Left lung (tissue), 10 donors: ENCODE data around the gene ALPK3. TPM values are rescaled to one million over a fixed set of nuclear protein-coding genes. Genes with fewer than 3 reads are reported as not detected.

Experiments used
- ATAC-seq: fragments of 200-7000 bp; cut with Tn5 transposase; one replicate; pipeline ENCODE4 v1.9.1; 2020; ENCODE audit warnings: moderate library complexity
- DNase-seq, 4 donors: peaks; one replicate each; pipeline ENCODE4 v3.0.0-alpha.2; 2013 to 2020
- H3K27ac ChIP-seq, 2 donors: fragments of 200-600 bp; sonication (generic) in 1 of 2; one replicate each; pipeline versions ENCODE4 v1.5.0 to v1.8.0; 2020 to 2021
- H3K27me3 ChIP-seq, 2 donors: fragments of 200-600 bp; sonication (generic) in 1 of 2; one replicate each; pipeline versions ENCODE4 v1.5.0 to v1.8.0; 2020 to 2021
- H3K36me3 ChIP-seq, 2 donors: fragments of 200-600 bp; sonication (generic) in 1 of 2; one replicate each; pipeline versions ENCODE4 v1.5.0 to v1.8.0; 2020 to 2021
- H3K4me1 ChIP-seq, 2 donors: fragments of 200-600 bp; one replicate each; pipeline ENCODE4 v1.8.0; 2021
- H3K4me3 ChIP-seq, 2 donors: fragments of 200-600 bp; sonication (generic) in 1 of 2; one replicate each; pipeline versions ENCODE4 v1.5.0 to v1.8.0; 2020 to 2021; ENCODE audit warnings: mild to moderate bottlenecking in 1 of 2
- H3K9me3 ChIP-seq, 2 donors: fragments of 200-600 bp; sonication (generic) in 1 of 2; one replicate each; pipeline versions ENCODE4 v1.5.0 to v1.8.0; 2020 to 2021
- intact Hi-C, 2 donors: fragments of 100-400 bp; cut with DNase I; formaldehyde crosslinking; loops; one replicate each; pipeline versions ENCODE4 v1.11.2 to v1.14.2; 2022
- polyA plus RNA-seq, 6 donors: library from polyadenylated mRNA; unstranded; fragments of 120-200 nt; gene quantifications; one replicate each; pipeline ENCODE4 v1.2.1, GENCODE V29; 2013; ENCODE audit not compliant: insufficient read length in 6 of 6
- total RNA-seq, 2 donors: library from RNA; stranded (reverse); fragmentation: NEBNext Ultra II Directional; extraction: Animal tissue kit (Norgen Biotek cat#: 25700); gene quantifications; one replicate each; pipeline ENCODE4 v1.2.1, GENCODE V29; 2021
- TF ChIP-seq, protein P1 (sequence below), 2 donors: fragments of 200-600 bp; sonication (generic) in 1 of 2; IDR thresholded peaks; one replicate each; pipeline versions ENCODE4 v1.5.0 to v1.8.0; 2021; ENCODE audit warnings: antibody characterized with exemption in 2 of 2
- donor health status: DM: no; HTN: yes; CAD: no.
- donor health status: DM: no; HTN: no; CAD: no.

Gene ALPK3
- total and polyA plus RNA-seq, 8 donors = 6.9 to 23.4 (median 18.3) TPM

- ATAC-seq (no peak), DNase-seq (peak in 1 of 4 donors; percentile 36)
- TF ChIP-seq, protein P1, sequence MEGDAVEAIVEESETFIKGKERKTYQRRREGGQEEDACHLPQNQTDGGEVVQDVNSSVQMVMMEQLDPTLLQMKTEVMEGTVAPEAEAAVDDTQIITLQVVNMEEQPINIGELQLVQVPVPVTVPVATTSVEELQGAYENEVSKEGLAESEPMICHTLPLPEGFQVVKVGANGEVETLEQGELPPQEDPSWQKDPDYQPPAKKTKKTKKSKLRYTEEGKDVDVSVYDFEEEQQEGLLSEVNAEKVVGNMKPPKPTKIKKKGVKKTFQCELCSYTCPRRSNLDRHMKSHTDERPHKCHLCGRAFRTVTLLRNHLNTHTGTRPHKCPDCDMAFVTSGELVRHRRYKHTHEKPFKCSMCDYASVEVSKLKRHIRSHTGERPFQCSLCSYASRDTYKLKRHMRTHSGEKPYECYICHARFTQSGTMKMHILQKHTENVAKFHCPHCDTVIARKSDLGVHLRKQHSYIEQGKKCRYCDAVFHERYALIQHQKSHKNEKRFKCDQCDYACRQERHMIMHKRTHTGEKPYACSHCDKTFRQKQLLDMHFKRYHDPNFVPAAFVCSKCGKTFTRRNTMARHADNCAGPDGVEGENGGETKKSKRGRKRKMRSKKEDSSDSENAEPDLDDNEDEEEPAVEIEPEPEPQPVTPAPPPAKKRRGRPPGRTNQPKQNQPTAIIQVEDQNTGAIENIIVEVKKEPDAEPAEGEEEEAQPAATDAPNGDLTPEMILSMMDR (IDR thresholded peaks at IDR 0.05) = no peak
- intact Hi-C loops = no loop called here
- no peak overlapping the region for H3K27ac ChIP-seq
- no peaks in the 10 kb centered on the region for H3K9me3 ChIP-seq
- H3K4me3 ChIP-seq = no peak overlapping the region
- no peaks in the 10 kb centered on the region for H3K27me3 ChIP-seq
- no peaks in the 10 kb centered on the region for H3K36me3 ChIP-seq
- peaks cover 0 to 13% of the 10 kb centered on the region in 2 donors for H3K4me1 ChIP-seq
Observed at GRCh38 chr15:84827246-84827645, 10.1 kb downstream of the ALPK3 start.

DNA sequence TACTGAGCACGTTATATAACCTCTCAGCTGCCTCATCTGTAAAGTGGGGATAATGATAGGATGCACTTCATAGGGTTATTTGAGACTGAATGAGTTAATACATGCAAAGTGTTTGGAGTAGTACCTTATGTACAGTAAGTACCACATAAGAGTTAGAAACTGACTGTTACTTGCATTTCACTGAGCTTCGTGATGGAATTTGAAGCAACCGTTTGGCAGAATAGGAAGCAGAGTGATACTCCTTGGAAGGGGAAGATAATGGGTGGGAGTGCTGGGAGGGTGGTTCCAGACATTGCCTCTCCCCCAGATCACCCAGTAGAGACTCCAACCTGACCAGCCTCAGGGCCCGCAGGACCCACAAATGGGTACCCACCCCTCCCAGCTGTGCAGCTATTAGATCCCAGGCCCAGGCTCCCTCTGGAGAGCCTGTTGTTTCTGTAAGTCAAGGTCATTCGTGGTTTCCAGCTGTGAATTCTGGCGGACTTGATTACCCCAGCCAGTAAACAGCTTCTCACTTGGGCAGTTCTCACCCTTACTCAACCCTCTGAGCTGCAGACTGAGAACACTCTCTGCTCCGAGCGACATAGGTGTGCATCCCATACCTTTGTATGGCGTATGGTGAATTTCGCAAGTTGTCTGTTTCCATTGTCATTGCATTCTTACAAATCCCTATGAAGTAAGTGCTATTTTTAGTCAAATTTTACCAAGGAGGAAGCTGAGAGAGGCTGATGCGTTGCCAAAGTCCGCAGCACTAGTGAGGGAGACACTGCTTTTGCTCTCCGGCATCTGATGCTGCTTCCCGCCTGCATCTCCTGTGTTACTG lies 11.1 kb downstream of the ALPK3 start:
- Histone ChIP-seq H3K27me3 (no peaks in the 10 kb centered on the region), H3K4me3 (no peak overlapping the region), H3K9me3 (no peaks in the 10 kb centered on the region), H3K4me1 (peaks cover 0 to 17% of the 10 kb centered on the region in 2 donors), H3K36me3 (no peaks in the 10 kb centered on the region), H3K27ac (no peak overlapping the region)
- peak in 1 of 4 donors; percentile 10 for DNase-seq
- intact Hi-C loops = no loop called here
- ATAC-seq = no peak
- TF ChIP-seq, protein P1 (IDR thresholded peaks at IDR 0.05) = no peak

GRCh38 chr15:84829428-84829827 lies 12.3 kb downstream of the ALPK3 start:
- Histone ChIP-seq H3K27ac (no peak overlapping the region), H3K9me3 (no peaks in the 10 kb centered on the region), H3K36me3 (no peaks in the 10 kb centered on the region), H3K4me1 (peaks cover 0 to 21% of the 10 kb centered on the region in 2 donors), H3K27me3 (no peaks in the 10 kb centered on the region), H3K4me3 (no peak overlapping the region)
- intact Hi-C loops = no loop called here
- TF ChIP-seq, protein P1 (IDR thresholded peaks at IDR 0.05) = no peak
- no peak for DNase-seq
- no peak for ATAC-seq

DNA sequence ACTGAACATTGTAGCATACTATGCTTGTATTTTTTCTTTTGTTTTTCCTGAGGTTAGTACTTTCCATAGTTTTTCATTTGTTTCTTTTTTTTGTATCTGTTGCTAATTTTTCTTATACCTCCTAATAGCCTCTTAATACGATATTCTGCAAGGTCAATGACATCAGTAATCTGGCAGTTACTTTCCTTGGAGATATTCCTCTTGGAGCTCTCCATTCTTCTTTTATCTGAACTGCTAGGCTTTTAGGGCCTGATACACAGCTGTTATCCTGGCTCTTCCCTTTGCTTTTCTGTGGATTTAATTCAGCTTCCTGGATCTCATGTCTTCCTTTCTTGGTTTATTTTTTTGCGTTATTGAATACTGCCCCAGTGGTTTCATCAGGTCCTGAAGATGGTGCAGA lies 12.9 kb downstream of the ALPK3 start:
- no peaks in the 10 kb centered on the region for H3K36me3 ChIP-seq
- ATAC-seq (no peak), DNase-seq (no peak)
- H3K9me3 ChIP-seq = no peaks in the 10 kb centered on the region
- no peak overlapping the region for H3K27ac ChIP-seq
- H3K4me1 ChIP-seq = peaks cover 0 to 21% of the 10 kb centered on the region in 2 donors
- no peak overlapping the region for H3K4me3 ChIP-seq
- intact Hi-C loops = no loop called here
- no peaks in the 10 kb centered on the region for H3K27me3 ChIP-seq
- TF ChIP-seq, protein P1 (IDR thresholded peaks at IDR 0.05) = no peak

DNA sequence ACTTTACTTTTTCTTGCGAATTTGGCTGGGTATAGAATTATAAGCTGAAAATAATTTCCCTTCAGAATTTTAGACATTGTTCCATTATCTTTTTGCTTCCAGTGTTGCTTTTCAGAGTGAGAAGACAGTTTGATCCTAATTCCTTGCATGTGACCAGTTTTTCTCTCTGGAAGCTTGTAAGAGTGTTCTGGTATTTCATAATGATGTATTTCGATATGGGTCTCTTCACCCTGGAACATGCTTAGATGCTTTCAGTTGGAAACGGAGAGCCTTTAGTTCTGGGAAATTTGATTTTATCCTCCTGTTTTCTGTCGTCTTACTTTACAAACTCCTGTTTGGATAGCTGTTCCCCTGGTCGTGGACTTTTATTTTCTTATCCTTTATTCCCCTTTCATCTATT lies 13.9 kb downstream of the ALPK3 start:
- ATAC-seq (no peak), DNase-seq (no peak)
- H3K4me1 ChIP-seq = peaks cover 0 to 23% of the 10 kb centered on the region in 2 donors
- no peaks in the 10 kb centered on the region for H3K36me3 ChIP-seq
- H3K9me3 ChIP-seq = no peaks in the 10 kb centered on the region
- intact Hi-C loops = no loop called here
- H3K27me3 ChIP-seq = no peaks in the 10 kb centered on the region
- TF ChIP-seq, protein P1 (IDR thresholded peaks at IDR 0.05) = no peak
- H3K4me3 ChIP-seq = no peak overlapping the region
- no peak overlapping the region for H3K27ac ChIP-seq
